Activated CD8-positive, alpha-beta memory T cell treated with anti-CD3 and anti-CD28 coated beads, Interleukin-2, amount 50 U/mL, for 1 hour (primary cell): ENCODE measurements around the gene PHC3.
"Not testable (repeated sequence)": the region's sequence is repeated elsewhere in the genome, so short reads cannot be mapped to it uniquely, and the experiment has no call there.

Experiments used
- DNase-seq: peaks from one replicate; pipeline ENCODE4 v3.0.0-alpha.2; 2020; ENCODE audit errors: extremely low read depth

PHC3 gene

DNA sequence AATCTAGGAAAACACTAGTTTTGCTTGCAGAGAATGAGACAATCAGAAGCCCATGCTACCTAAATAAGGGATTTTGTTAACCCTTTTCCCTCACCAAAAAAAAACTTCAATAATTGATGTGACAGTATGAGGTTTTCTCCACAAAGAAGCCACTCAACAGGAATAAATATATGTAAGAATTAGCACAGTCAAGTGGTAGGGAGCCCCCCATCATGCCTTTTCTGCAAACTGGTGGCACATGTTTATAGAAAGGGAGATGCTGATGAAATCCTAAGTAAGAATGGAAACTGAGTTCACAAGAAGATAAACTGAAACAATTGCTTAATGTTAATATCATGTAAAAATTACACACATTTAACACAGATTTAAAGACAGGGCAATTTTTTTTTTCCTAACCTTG, 51.0 kb downstream of the PHC3 start:
- no peak for DNase-seq

DNA sequence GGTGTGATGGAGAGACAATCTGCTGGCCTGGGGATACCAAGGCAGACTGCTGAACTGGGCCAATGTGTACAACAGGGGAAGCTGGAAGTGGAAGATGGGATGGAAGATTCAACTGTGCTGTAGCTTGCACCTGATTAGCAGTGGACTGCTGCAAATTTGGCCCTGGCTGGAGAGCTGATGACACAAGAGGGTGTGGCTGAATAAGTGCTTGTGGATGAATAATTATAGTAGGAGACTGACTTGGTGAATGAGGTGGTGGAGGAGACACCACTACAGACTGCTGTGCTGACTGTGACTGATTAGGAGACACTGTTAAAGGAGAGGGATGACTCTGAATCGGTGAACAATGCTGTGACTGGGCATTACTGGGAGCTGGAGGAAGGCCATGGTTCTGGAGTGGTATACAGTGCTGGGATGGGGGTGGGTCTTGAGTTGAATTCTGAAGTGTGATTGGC, 52.5 kb downstream of the PHC3 start:
- no peak for DNase-seq

DNA sequence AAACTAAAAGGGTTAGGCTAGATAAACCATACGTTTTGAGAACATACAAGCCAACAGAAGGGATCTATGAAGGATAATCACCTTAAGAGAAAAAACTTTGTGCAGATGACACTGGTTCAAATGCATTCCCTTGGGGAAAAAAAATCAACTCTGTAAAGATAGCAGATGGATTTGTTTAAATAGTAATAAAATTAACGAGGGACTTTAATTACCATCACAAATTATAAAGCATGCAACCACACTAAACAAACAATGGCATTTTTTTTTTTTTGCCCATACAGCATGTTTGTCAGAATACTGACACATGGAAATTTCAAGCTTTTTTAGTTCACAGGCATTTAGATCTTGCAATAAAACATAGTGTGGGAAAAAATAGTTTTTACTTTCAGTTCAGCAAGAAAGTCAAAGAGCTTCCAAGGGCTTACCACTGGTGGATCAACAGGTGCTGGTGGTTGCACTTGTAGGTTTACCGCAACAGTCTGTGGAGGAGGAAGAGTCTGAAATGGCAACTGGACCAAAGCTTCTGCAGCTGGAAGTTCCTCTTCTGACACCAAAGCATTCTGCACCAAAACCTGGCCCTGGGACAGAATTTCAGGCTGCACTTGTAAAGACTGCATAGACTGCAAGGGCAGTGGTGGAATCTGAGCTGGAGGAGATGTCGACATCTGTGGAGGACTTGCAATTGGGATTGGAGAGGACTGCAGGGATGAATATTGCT, 53.1 kb downstream of the PHC3 start:
- DNase-seq: no peak

DNA sequence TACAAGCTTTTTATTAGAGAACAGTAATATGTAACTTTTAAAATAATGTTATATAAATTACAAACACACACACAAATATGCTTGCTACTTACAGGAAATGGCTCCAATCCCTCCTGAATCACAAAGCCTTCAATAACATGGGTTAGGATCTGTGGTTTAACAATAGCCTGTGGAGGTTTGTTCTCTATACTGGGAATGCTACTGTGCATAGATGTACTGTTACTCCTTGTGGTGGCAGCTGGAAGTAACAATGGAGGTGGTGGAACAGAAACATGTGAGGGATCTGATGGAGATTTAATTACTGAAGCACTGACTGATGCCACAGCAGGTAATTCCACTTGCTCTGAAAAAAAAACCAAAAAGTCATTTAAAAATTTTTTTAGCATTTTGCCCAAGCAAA, 64.4 kb downstream of the PHC3 start:
- no peak for DNase-seq

DNA sequence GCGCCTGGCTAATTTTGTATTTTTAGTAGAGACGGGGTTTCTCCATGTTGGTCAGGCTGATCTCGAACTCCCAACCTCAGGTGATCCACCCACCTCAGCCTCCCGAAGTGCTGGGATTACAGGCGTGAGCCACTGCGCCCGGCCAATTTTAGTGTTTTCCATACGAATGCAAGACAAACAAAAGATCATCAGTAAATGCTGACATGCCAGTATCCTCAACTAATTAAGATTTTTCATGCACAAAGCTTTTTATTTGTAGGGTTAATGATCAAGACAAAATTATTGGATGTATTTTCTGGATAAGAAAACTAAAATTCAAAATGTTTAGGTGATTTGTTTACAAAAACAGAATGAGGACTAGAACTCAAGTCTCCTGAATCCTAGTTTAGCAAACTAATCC, 67.4 kb downstream of the PHC3 start:
- DNase-seq: not testable (repeated sequence)

DNA sequence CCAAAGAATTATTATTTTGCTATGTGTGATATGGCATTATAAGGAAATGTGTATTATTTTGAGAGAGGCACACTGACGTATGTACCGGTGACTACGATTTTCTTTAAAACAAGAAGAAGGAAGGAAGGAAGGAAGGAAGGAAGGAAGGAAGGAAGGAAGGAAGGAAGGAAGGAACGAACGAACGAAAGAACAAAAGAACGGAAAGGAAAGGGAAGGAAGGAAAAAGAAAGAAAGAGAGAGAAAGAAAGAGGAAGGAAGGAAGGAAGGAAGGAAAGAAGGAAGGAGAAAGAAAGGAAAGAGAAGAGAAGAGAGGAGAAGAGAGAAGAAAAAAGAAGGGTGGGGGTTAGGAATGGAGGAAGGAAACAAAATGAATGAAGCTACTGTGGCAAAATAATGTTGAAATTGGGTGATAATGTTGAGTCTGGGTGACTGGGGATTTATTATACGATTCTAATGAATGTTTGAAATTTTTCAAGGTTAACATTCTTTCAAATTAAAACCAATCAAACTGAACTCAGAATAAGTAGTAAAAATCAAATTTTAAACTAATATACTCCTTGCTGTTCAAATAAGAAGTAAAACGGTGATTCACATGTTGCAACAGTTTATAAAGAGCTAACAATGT, 70.3 kb downstream of the PHC3 start:
- DNase-seq: no peak

DNA sequence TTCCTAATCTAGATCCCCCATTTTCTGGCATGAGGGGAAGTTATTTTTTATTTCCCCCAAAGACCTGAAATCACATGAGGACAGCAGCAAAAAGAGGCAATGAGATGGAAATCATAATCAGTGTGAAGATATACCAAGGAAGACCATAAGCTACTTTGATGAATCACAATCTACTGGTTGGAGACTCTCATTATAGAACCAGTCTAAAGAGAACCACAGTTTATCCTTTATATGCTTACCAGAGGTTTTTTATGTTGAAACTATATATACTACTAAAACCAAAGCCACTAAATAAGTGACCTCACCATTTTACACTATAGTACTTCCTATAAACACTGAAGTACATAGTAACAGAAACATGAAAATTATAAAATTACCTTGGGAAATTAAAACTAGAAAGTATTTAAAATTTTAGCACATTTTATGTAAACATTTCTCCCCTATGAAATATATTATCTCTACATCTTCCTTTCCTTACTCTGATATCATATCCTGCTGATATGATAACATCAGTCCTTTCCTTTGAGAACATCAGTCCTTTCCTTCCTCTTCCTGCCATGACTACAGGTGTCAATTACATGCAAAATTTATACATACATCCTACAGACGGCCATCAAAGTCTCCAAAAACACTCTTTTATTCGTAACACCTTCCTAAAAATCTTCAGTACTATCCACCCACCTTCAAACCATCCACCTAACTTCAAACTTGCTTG, 71.8 kb downstream of the PHC3 start:
- DNase-seq: no peak

DNA sequence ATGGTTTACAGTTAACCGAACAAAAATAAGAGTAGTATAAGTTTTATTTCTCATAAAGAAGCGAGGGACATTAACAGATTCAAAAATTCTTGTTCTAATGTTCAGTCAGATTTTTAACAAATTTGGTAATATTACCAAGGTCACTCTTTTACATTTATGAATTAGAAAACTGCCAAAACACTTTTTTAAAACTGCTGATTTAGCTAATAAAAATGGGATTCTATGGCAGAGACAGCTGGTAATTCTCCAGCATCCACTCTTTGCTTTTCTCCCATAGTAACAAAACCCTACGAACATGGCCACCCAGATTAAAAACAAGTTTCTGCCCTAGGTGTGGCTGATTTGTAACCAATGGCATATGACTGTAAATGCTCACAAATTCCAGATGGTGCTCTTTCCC, 72.6 kb downstream of the PHC3 start:
- no peak for DNase-seq

DNA sequence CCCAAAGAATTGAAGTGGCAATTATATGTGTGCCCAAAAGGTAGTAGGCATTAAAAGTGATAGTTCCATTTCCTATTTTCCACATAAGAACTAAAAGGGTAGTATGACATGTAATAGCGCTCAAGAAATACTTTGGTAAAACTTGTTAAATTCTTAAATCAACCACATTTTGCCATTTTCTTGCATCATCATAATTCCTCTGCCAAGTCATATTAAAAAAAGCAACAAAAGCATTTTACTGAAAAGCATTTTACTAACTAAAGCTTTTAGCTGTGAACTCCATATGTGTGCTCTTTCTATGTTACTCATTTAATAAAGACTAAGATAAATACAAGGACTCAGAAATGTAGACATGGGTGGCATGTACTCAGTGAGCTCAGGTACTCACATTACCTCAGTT, 73.6 kb downstream of the PHC3 start:
- DNase-seq: no peak

DNA sequence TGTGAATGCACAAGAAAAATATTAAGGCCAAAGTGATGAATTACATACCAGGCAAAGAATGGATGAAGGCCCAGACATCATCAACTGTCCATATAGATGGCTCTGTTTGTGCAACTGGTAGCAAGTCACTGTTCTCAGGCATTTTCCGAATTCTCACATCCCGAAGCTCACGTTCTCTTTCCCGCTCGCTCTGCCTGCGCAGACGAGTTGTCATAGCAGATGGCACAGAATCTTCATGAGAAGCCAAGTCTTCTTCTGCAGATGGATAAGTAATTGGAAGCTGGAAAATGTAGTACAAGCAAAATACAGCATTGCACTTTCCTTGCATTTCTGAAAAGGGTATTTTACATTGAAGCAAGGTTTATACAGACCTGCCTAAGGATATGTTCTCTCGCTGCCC, 79.1 kb downstream of the PHC3 start:
- DNase-seq: no peak

DNA sequence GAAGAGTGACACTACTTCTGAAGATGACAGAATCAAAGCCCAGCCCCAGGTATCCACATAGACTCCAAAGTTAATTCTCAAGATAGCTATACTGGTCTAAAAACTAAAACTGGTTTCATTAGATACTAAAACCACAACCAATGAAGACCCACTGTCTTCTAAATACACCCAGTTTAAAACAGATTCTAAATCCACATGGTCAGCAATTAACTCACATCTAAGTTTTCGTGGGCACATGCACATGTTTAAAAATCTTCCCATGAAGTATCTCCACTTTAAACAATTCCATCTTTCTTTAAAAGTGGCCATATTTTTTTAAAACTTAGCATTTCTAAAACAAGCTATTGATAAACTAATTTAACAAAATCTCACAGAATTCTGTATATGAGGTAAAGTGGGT, 80.6 kb downstream of the PHC3 start:
- DNase-seq: no peak

DNA sequence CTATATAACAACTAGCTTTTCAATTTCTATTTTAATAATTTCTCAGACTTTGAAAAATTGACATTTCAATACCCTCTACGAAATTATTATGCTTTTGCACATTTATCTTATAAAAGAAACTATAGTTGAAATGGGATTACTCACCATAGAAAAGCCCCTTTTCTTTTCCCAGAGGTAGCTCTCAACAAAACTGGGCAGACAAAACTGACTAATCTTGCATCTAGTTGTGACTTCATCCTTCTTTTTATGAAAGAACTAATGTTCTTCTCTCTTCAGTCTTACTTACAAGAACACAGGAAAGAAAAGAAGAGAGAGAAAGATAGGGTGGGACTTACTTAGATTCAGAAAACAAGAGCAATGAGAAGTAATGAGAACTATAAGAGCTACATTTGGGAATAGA, 82.8 kb downstream of the PHC3 start:
- no peak for DNase-seq

DNA sequence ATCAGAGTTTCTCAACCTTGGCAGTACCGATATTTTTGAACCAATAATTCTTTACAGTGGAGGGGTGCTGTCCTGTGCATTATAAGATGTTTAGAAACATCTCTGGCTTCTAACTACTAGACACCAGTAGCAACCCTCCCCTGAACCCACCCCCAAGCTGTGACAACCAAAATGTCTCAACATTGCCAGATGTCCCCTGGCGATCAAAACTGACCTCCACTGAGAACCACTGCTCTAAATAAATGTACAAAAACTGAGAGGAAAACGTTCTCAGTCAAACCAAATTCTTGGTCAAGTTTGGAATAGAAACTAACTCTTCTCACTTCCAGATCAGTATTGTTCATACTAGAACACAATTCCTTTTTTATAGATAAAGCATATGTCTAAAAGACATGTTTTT, 85.2 kb downstream of the PHC3 start:
- no peak for DNase-seq

DNA sequence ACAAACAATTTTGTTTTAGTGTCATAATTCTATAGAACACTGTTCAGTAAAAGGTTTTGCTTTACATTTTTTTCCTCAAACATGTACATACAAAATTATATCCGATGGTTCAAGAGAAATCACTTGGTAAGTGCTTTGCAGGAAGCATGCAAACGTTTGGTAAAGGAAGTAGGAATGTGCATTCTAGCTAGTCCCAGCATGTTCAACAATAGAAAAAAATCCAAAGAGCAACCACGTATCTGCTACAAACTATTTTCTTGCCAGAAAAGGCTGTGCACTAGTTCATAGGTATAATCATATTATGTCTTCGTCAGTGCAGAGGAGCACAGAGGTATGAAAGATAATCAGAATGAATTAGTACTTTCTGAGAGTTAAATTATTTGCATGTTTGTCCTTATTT, 85.8 kb downstream of the PHC3 start:
- no peak for DNase-seq

DNA sequence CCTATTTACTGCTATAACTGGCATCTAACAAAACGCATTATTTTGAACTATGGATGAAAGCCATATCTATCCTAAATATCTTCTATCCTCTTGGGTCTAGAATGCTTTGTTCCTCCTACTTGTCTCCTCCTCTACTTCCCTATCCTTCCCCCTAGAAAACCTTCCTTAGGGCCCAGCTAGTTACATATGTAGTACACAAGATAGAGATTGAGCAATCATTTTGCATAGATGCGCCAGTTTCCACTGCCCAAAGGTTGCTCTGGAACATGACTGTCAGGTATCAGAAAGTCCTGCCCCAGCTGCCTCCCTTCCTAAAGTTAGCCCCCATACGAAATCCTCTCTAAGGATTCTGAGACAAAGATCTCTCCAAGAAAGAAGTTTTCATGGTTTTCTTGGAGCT, 88.6 kb downstream of the PHC3 start:
- no peak for DNase-seq

DNA sequence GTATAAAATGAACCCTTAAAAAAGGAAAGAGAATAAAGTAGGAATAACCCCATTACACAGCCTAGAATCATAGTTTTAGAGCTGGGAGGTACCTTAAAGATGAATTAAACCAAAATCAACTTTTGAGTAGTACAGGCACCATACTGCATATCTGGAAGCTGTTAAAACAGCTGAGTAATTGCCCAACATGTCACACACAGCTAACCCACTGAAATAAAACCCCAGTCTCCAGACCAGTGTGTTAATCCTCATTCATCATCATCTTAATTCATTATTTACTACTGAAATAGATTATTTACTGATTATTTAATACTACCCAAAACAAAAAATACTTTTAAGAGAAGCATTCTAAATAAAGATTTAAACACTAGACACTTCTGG, 90.9 kb downstream of the PHC3 start:
- no peak for DNase-seq

DNA sequence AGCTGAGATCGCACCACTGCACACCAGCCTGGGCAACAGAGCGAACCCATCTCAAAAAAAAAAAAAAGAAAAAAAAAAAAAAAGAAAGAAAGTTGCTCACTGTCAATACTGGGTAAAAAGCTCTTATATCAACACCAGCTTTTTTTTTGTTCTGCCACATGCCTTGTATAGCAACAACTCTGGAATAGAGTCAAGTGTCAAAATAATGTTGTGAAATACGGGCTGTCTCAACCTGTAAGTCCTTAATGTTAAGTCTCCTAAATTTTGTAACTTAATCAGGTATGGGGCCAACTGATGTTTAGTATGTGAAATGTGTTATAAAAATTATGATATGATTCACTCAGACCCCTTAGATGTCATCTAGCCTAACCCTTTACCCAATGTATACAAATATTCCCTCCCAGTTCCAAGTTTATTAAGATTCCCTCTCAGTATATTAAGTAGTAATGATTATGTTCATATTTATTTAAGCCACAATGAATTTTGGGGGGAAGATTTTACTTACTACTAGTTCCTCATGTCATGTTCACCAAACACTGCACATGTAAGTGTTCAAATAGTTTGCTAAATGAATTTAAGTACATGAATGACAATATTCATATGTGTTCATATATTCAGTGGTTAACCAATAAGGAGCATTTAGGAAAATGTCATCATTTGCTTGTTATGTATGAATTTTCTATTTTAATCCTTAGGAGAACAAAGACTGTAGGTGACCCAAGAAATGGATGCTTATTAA, 91.5 kb downstream of the PHC3 start:
- no peak for DNase-seq

DNA sequence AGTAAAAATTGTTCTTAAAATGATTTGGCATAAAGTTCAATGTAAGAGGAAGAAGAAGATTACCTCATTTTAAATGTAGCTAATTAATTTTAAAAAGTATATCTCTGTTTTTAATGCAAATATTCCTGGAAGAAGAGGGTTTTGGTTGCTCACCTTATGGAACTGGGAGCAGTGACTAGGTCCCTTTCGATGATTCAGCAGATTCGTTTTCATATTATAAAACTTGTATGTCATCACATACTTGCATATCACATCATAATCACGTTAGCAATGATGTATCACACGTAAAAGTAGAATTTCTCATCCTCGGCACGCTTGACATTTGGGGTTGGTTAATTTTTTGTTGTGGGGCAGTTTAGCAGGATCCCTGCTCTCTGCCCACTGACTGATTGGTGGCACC, 96.1 kb downstream of the PHC3 start:
- DNase-seq: no peak

DNA sequence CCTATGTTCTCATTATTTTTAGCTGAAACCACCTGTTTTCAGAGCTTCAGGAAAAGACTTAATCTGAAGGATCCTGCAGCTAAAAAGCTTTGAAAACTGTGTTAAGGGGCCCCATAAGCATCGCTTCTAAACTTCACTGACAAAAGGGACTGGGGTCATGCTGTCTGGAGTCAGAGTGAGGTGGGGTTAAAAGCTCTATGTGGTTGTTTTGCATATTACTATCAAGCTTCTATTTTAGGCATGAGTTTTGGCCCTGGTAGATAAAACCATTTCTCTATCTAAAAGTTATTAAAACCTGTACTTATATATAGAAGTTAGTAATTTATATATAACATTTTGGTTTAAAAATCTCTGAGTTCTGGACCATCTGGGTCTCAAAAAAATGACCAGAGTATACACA, 98.2 kb downstream of the PHC3 start:
- DNase-seq: no peak

DNA sequence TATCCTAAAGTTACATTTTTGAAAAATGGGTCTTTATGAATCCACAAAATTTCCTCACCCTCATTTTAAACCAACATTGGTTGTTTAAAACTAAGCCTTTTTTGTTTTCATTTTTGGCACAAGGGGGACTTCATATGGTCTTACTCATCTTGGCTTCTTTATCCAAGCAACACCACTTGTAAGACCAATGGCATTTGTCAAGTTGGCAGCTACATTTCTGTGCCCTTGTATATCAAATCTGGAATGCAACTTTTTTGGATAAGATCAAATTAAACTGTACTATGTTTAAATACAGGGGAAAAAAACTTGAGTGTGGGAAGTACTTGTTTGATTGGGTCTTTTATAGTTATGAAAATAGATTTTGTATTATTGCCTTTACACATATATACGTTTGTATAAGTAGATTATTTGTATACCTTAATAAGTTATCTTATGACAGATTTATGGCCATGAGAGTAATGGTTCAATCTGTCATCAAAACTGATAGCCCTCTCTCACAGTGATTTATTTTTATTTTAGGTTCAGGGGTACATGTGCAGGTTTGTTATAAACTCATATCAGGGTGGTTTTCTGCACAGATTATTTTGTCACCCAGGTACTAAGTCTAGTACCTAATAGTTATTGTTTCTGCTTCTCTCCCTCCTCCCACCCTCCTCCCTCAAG, 100.3 kb downstream of the PHC3 start:
- DNase-seq: no peak

DNA sequence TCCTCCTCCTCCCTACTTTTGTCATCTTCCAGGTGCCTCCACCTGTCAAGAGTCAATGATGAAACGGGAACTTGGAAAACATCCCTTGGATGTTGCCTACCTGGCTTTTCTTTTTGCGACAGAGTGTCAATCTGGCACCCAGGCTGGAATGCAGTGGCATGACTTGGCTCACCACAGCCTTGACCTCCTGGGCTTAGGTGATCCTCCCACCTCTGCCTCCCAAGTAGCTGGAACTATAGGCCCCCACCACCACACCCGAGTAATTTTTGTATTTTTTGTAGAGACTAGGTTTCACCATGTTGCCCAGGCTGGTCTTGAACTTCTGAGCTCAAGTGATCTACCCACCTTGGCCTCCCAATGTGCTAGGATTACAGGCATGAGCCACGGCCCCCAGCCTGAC, 100.9 kb downstream of the PHC3 start:
- DNase-seq: no peak

DNA sequence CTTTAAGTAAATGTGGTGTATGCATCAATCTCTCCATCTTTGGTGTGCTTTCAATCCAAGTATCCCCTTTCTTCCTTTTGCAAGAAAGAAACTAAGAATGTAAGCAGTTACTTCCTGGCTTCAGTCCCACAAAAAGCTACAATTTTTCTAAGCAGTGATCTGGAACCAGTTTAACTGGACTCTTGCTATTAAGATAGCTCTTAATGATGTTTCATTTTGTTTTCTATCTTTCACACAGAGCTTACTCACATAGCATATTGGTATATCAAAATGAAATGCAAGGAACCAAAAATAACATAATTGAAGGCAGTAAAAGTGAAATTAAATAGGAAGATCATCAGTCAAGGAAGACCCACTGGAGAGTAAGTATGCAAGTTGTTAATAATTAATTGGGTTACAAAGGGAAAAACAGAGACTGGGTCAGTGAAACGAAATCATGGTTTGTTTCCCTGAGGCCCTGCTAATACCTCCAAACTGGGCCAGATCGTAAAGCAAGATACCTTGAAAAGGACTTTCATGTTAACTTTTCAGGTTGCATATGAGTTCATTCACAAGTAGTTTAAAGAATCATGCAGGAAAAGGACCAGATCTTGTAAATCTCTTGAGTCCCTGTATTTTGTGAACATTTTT, 101.9 kb downstream of the PHC3 start:
- no peak for DNase-seq
